GM12865 (cell line): ENCODE results near the gene CPTP.

Experiments used
- DNase-seq: peaks from one replicate; pipeline ENCODE4 v3.0.0; 2010; ENCODE audit warnings: low read depth
- H3K4me3 ChIP-seq: 2 replicates; pipeline ENCODE4 v1.5.1; 2011; ENCODE audit warnings: mild to moderate bottlenecking, low read depth, low read length, control low read depth
- TF ChIP-seq, protein P1 (sequence below): IDR thresholded peaks from 2 replicates; pipeline ENCODE4 v1.5.1; 2011; ENCODE audit warnings: low read length, control low read depth, low read depth, inconsistent platforms; ENCODE audit not compliant: insufficient read depth; ENCODE audit errors: missing control alignments

The CPTP gene

DNA sequence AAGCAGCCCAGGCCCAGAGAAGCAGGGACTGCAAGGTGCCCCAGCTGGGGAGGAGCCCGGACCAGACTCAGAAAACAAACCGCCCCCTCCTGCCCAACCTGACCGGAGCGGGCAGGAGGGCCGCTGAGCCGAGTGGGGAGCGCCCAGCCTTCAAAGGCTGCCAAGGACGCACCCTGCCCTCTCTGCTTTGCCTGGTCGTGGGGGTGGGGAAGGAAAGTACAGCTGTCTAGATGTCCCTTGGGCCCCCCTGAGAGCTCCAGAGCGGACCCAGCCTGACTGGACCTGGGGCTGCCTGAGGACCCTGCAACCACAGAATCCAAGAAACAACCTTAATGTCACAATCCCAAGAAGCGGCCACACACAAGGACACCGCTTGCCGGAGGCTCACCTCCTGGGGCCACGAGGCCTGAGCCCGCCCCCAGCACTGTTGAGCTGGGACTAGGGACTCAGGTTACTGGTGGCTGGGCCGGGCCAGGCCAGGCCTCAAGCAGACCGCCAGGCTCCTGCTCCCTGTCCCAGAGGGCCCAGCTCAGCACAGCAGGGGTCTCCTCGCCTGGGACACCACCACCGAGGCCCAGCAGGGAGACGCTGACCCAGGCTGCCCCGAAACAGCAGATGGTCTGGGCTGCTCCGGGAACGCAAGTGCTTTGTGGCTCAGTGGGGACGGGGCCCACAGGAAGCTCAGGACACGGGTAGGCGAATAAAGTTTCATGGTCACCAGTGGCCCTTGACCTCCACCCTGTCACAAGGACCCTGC lies 23.2 kb downstream of the CPTP start:
- TF ChIP-seq, protein P1, sequence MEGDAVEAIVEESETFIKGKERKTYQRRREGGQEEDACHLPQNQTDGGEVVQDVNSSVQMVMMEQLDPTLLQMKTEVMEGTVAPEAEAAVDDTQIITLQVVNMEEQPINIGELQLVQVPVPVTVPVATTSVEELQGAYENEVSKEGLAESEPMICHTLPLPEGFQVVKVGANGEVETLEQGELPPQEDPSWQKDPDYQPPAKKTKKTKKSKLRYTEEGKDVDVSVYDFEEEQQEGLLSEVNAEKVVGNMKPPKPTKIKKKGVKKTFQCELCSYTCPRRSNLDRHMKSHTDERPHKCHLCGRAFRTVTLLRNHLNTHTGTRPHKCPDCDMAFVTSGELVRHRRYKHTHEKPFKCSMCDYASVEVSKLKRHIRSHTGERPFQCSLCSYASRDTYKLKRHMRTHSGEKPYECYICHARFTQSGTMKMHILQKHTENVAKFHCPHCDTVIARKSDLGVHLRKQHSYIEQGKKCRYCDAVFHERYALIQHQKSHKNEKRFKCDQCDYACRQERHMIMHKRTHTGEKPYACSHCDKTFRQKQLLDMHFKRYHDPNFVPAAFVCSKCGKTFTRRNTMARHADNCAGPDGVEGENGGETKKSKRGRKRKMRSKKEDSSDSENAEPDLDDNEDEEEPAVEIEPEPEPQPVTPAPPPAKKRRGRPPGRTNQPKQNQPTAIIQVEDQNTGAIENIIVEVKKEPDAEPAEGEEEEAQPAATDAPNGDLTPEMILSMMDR = no peak
- H3K4me3 ChIP-seq = peak overlapping the region; percentile 77
- DNase-seq = no peak

DNA sequence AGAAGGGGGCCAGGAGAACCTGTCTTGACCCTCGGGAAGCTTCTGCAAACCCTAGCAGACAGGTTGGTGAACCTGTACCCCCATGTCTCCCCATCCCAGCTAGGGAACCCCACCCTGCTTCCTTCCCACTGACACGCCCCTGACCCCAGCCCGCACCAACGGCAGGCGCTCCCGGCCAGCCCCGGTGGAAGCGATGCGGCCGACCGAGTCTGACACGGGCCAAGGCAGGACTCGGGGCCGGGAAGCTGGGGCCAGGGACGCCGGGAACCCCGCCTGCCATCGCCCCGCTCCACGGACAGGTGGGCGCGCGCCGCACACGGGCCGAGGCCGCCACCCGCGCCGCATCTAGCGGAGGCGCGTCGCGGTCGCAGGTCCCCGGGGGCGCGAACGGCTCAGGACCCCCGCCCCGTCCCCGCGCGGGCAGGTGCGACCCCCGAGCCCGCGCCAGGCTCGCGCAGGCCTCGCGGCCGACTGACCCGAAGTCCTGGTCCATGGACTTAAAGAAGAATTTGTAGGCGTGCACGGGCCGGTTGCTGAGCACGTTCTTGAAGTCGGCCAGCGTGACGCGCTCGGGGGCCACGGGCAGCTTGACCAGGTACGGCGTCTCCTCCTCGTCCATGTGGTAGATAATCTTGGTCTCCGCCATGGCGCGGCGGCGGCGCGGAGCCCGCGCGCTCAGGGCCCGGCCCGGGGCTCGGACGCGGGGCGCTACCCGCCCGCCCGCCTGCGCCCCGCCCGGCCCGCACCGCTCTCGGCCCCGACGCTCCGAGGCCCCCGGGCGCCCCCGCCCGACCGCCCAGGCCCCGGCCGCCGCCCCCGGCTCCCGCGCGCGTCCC lies 24.0 kb downstream of the CPTP start:
- TF ChIP-seq, protein P1 = no peak
- H3K4me3 ChIP-seq = peak overlapping the region; percentile 77
- DNase-seq = peak; percentile 49

DNA sequence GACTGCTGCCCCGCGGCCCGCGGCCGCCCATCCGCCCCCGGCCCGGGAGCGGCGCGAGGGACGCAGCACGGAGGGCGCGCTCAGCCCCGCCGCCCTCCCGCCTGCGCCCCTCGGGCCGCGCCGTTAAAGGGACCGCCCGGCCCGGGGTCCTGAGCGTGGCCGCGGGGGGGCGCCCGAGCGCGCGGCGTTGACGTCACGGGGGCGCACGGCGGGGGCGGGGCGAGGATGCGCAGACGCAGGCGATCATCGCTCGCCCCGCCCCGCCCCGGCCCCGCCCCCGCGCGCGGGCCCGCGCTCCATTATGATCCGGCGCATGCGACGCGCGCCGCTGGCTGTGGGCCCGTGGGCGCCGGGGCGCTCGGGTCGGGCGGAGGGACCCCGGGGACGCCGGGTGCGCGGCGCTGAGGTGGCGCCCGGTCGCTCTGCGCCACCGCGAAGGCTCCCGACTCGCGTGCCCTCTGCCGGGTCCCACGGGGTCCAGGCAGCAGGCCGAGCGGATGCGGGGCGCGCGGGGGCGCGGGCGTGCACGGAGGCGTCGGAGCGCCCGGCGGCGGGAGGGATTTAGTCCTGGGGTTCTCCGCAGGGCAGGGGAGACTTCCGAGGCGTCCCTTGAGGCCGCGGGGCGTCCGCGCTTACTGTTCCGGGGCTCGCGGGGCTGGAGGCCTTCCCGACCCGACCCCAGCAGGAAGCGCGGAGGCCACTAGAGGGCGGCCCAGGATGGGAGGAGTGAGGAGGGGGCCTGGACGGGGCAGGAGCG lies 24.8 kb downstream of the CPTP start, which contains the start of gene DVL1:
DVL1 (minus strand) TSS at position 163 of the 757 bp plus-strand sequence. CDS start 353 bp downstream, outside the sequence.
- DNase-seq = peak; percentile 79
- peak within 1 kb of the TSS; percentile 77 for H3K4me3 ChIP-seq
- TF ChIP-seq, protein P1 = peak; percentile 56

DNA sequence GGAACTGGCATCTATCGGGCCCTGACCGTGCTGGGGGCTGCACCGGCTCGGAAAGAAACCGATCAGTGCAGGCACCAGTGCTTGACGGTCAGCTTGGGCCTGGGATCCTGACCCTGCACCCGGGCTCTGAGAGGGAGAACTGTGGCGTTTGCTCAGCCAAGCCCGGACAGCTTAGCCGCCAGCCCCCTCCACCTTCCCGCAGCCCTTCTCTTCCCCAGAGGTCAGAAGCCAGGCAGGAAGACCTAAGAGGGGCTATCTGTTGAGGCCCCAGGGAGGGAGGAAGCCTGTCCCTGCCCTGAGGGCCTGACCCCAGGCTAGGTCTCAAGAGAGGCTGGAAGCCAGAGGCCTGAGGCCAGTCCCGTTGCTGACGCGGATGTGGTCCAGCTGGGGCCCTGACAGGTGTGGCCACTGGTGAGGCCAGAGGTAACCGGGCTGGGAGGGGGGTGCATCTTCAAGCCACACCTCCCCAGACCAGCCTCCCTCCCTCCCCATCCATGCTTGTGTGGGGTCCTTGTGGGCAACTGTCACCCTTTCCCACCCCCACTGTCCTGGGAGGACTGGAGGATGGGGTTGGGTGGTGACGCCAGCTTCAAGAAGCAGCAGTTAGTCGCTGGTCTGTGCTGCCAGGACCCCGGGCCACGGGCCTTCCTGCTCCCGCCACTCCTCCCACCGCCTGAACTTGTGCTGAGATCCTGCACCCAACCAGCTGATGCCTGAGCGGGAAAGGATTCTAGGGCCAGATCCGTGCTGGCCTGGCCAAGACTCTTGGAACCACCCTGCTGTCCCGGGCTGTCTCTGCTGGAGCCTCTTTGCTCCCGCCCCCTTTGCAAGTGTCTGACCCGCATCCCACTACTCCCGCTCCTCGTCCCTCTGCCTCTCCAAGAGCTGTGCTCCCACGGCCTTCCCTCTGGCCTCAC lies 27.2 kb downstream of the CPTP start:
- no peak for DNase-seq
- TF ChIP-seq, protein P1 = no peak
- H3K4me3 ChIP-seq = no peak overlapping the region

DNA sequence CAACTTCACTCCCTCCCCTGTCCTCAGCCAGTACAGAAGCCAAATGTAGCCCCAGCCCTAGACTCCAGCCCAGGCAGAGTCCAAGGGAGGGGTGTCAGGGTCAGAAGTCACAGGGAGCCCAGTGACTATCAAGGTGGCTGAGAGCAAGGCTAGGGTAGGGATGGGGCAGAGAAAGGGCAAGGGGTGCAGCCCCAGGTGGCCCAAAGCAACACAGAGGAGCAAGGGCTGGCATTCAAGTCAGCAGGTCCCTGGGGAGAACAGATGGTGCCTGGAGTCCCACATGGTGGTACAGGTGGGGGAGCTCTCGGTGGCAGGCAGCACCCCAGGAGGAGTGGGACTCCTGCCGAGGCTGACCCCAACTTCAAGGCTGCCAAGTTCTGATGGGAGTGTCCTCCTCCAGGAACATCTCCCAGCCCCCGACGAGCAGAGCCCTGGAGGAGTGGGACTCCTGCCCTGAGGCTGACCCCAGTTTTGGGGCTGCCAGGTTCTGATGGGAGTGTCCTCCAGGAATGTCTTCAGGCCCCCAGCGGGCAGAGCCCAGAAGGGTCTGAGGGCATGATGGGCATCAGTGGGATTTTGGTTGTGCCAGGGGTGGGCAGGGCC lies 28.3 kb downstream of the CPTP start:
- TF ChIP-seq, protein P1 = no peak
- no peak overlapping the region for H3K4me3 ChIP-seq
- no peak for DNase-seq
